HG03354 (cell line): ENCODE results near the gene ARHGEF28.

Source experiments
- ATAC-seq: cut with Tn5 transposase; IDR thresholded peaks from one replicate; pipeline ENCODE4 v1.9.1; 2021; ENCODE audit warnings: mild to moderate bottlenecking; ENCODE audit not compliant: unreplicated experiment, poor library complexity, severe bottlenecking

ARHGEF28 gene

GRCh38 chr5:73727470-73727869 is 101.5 kb downstream of the ARHGEF28 start:
- ATAC-seq = no peak

GRCh38 chr5:73728493-73729273 is 102.7 kb downstream of the ARHGEF28 start:
- ATAC-seq = no peak

- ATAC-seq = no peak
These were observed 103.3 kb downstream of the ARHGEF28 start for GRCh38 chr5:73729329-73729728.

GRCh38 chr5:73732045-73732444 is 106.0 kb downstream of the ARHGEF28 start:
- no peak for ATAC-seq

- no peak for ATAC-seq
These were observed 107.2 kb downstream of the ARHGEF28 start for GRCh38 chr5:73733219-73733618.

GRCh38 chr5:73735032-73735734 is 109.2 kb downstream of the ARHGEF28 start:
- no peak for ATAC-seq

GRCh38 chr5:73739650-73740049 is 113.7 kb downstream of the ARHGEF28 start:
- no peak for ATAC-seq

- no peak for ATAC-seq
These were observed 114.3 kb downstream of the ARHGEF28 start for GRCh38 chr5:73740274-73740790.

GRCh38 chr5:73743161-73743560 is 117.2 kb downstream of the ARHGEF28 start:
- ATAC-seq = no peak

GRCh38 chr5:73745836-73746235 is 119.8 kb downstream of the ARHGEF28 start:
- ATAC-seq = no peak

GRCh38 chr5:73746608-73747007 is 120.6 kb downstream of the ARHGEF28 start:
- no peak for ATAC-seq

- ATAC-seq = no peak
These were observed 121.8 kb downstream of the ARHGEF28 start for GRCh38 chr5:73747696-73748380.

GRCh38 chr5:73748510-73749400 is 122.8 kb downstream of the ARHGEF28 start:
- no peak for ATAC-seq

- no peak for ATAC-seq
These were observed 123.7 kb downstream of the ARHGEF28 start for GRCh38 chr5:73749485-73750270.

GRCh38 chr5:73751254-73751914 is 125.4 kb downstream of the ARHGEF28 start:
- no peak for ATAC-seq

- no peak for ATAC-seq
These were observed 128.3 kb downstream of the ARHGEF28 start for GRCh38 chr5:73754254-73754653.

GRCh38 chr5:73757416-73757815 is 131.4 kb downstream of the ARHGEF28 start:
- ATAC-seq = no peak

GRCh38 chr5:73759771-73760170 is 133.8 kb downstream of the ARHGEF28 start:
- peak; percentile 49 for ATAC-seq
